Fibroblast of skin of right biceps (primary cell): ENCODE measurements around the gene KDM5A.

Experiments used
- DNase-seq: peaks from one replicate; pipeline ENCODE4 v3.0.0-alpha.2; 2013

KDM5A gene

GRCh38 chr12:271161-271560, 118.0 kb downstream of the KDM5A start:
- no peak for DNase-seq

GRCh38 chr12:269191-269590, 119.9 kb downstream of the KDM5A start:
- DNase-seq, result peak; percentile 9

DNA sequence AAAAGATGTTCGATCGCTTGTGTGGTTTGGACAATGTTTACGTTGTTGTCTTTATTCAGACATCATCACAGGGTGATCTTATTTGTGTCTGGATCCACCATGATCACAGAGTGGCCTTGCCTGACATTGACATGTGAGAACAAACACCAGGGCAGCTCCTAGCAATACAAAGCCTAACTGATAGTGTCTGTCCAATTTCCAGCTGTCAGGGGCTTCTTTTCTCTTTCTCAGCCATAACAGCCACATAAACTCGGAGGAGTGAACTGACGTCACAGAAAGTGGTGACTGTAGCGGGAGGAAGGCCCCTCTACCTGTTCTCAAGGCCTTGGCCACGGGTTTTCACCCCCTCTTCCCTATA, 120.7 kb downstream of the KDM5A start:
- no peak for DNase-seq

GRCh38 chr12:267581-268482, 121.3 kb downstream of the KDM5A start:
- DNase-seq, result peak; percentile 1

GRCh38 chr12:265096-265495, 124.0 kb downstream of the KDM5A start:
- no peak for DNase-seq

- no peak for DNase-seq
Observed at GRCh38 chr12:264269-264668, 124.9 kb downstream of the KDM5A start.

DNA sequence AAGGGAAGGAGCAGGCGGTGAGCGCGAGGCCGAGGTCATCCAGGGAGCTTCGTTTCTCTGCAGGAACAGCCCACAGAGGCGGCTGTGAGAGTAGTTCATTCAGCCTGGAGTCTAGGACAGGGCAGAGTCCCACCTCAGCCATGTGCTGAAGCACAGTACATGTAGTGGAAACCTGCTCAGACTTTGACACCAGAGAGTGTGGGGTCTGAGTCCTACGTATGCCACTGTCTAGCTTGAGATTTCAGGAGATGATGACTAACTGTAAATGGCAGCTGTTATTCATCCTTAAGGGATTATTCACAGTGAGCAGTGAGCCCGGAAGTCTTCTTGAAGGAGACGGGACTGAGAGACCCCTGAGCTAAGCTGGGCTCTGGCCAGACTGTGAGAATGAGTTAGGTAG, 125.5 kb downstream of the KDM5A start:
- peak; percentile 71 for DNase-seq

DNA sequence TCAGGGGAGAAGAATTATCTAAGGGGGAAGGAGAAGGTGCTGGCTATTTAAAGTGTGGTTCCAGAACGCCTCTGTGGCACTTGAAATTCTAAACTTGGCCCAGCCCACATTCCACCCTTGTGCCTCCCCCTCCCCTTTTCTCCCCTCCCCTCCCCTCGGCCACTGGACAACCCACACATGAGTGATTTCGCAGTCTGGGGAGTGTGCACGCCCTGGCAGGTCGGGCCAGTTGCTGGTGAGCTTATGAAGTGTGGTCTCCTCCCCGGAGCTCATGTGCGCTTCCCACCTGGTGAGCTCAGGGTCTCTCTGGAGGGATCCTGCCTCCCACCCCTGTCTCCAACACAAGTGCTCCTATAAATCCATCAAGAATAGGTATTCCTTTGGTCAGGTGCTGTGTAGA, 126.3 kb downstream of the KDM5A start, which contains the start of gene SLC6A13:
Gene SLC6A13 (minus strand): TSS at position 20 of the 400 bp plus-strand sequence. CDS start 2,784 bp downstream, outside the sequence.
- DNase-seq, result peak; percentile 19

DNA sequence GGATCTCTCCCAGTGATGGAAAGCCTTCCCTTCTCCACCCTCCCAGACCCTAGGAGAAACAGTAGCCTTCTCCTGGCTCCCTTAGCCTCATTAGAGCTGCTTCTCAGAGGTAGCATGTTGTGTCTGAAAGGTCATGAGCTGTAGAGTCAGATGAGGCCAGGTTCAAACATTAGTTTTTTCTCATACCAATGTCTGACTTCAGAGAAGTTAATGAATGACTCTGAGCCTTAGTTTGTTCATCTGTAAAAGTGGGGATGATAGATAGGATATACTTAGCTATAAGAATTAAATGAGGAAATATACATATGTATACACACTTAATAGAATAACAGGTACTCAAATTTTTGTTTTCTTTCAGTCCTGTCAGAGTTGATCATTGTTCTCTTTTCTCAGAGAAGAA, 127.0 kb downstream of the KDM5A start:
- no peak for DNase-seq

DNA sequence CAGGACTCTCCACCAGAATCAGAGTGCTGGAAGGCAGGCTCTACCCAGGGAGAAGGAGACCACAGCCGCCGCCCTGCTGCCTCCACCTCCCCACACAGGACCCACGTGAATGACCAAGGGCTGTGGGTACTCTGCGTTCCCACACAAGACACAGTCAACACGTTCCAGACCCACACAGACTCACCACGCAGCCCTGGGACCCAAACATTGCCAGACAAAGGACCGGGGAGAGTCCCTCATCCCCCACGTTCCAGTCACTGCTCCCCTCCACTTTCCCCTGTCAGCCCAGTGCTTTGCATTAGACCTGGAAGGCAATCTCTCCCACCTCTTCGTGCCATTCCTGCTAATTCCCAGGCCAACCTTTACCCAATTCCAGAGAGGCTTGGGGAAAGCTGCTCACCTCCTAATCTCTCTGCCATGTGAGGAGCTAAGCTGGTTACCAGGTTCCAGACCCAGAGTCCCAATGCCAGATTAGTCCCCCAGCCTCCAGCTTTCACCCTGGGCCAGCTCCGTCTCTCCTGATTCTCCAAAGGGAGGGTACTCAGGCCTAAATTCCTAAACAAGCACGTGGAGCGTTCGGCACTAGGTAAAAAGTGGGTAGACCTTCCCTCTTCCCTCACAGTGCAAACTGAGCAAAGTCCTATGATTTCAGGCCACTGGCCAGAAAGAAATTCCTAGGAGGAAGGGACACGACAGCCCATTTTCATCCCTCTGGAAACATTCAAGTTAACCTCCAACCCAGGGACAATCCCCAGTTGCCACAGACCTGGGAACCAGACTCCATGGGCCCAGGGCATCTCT, 131.4 kb downstream of the KDM5A start:
- DNase-seq, result no peak

- DNase-seq, result no peak
Observed at GRCh38 chr12:256958-257357, 132.2 kb downstream of the KDM5A start.

DNA sequence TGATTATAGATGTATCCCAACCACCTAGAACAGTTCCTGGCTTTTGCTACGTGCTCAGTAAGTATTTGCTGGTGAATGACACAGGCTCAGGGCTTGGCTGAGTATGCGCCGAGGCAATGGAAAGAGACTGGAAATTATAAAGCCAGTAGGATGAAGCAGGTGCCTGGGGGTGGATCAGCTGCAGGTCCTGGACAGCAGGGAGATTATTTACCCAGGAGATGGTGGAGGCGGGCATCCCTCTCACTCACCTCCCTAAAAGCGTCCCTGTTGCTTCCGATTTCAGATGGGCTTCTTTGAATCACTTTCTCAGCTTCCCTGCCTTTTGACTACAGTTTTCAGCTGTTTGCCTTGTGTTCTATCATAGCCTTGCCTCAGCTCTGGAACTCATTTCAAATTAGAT, 132.9 kb downstream of the KDM5A start:
- DNase-seq, result no peak

- DNase-seq, result no peak
Observed at GRCh38 chr12:254912-255311, 134.2 kb downstream of the KDM5A start.

GRCh38 chr12:254039-254438, 135.1 kb downstream of the KDM5A start:
- DNase-seq, result no peak

DNA sequence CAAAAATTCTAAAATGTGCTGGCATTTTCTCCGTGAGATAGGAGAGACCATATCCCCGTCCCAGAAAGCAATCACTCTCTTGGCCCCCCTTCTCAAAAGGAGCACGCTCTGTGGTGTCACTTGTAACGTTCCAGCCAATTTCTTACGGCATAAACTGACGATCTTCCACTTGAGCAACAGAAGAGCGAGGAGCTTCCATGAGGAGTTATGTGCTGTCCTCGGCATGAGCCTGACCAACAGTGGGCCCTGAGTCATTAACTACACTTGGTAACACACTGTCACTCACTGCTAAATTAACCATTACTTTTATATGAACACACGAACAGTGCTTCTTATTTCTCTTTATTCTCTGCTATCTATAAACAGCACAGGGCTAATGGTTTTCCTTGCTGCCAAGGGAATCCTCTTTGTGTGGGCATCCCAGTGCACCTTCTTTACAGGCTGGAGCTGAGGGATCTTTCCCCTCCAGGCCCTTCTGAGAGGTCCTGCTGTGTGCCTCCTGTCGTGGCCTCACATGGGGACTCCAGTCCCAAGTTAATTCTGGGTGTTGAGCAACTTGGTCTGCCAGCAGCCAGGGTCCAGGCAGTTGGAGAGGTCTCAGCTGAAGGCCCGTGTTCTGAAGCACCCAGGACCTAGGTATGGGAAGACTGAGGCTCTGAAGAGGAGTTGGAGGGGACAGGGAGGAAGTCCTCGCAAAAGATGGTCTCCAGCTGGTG, 135.8 kb downstream of the KDM5A start:
- no peak for DNase-seq

- DNase-seq, result no peak
Observed at GRCh38 chr12:252636-253035, 136.5 kb downstream of the KDM5A start.

DNA sequence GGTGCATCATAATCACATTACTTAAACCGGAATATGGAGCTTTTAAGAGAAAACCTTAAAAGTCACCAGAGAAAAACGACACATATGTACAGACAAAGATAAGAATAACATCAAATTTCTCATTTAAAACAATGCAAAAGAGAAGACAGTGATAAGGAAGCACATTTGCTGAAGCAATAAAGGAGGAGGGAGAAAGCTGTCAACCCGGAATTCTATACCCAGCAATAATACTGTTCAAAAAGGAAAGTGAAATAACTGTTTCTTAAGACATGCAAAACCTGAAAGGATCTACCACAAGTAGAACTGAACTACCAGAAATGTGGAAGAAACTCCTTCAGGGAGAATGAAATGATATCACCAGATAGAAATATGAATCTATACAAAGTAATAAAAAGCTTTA, 141.8 kb downstream of the KDM5A start:
- no peak for DNase-seq

DNA sequence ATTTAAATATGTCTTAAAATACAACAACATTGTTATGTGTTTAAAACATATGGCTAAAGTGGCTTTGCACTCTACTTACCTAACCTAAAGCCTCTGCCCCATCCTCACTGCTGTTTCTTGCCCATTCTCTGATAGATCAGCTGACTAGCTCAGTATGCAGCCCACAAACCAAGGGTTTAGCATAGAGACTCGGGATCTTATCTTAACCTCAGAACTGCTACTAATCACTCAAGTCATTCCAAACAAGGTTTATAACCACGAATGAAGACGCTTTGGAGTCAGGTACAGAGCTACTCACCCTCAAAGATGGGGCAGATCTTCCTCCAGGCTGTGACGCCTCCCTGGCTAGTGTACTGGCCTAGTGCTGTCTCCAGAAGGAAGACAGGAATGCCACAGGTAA, 145.7 kb downstream of the KDM5A start:
- no peak for DNase-seq

GRCh38 chr12:242496-242895, 146.6 kb downstream of the KDM5A start:
- no peak for DNase-seq

DNA sequence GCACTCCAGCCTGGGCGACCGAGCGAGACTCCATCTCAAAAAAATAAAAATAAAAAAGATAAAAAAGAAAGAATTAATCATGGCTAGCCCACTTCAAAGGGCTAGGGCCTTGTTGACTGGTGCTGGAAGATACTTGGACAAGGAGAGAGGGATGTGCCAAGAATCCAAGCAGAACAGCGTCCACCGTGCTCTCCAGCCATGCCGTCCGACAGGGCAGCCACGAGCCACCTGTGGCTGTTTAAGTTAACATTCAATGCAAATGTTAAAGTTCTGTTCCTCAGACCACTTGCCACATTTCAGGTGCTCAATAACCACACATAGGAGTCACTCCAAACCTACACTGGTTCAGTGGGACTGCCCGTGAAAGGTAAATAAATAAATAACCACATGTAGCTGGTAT, 147.9 kb downstream of the KDM5A start:
- DNase-seq, result no peak

DNA sequence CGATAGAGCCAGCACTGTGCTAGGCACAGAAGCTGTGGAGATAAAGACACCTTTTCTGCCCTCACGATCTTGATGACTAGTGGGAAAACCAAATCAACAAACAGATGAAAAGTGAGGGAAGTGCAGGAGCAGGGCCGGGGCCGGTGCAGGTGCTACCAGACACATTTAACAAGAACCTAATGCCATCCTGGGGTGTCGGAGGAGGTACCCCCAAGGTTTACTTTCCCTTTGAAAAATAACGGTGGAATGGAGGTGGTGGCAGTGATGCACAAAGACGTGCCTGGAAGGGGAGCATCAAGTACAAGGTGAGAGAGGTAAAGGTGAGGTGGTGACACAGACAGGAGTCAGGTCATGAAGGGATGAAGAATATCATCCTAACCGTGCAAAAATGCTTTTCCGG, 148.6 kb downstream of the KDM5A start:
- no peak for DNase-seq

GRCh38 chr12:238736-239398, 150.3 kb downstream of the KDM5A start:
- DNase-seq, result no peak

DNA sequence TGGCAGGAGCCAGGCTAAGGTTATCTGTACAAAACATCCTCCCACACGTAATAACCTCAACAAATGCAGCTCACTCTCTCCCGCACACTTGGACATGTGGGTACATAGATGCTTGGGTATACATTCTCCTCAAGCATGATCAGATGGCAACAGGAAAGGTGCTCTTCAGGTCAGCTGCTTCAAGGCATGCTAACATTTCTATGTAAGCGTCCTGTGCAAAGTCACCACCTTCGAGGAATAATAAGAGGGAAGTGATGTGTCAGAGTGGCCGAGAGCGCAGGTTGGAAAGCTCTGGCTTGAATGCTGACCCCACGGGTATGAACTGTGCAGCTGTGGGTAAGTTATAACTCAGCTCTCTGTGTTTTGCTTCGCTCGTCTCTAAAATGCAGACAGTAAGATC, 151.0 kb downstream of the KDM5A start:
- DNase-seq, result no peak
